ENCODE results near the gene KMT2B. TPM values are rescaled to one million over a fixed set of nuclear protein-coding genes. Genes with fewer than 3 reads are reported as not detected.

The KMT2B gene
- total and polyA plus RNA-seq, 4 donors, result 21.7 to 41.0 (median 27.5) TPM

- 94 to 97% methylated on average over 23 of the region's 23 CpGs for WGBS, 2 donors
- H3K4me1 ChIP-seq (ENCODE audit: control insufficient read depth in 5 of 5, insufficient read depth in 5 of 5, low read length in 5 of 5), result peaks cover 0 to 2% (median 0%) of the 10 kb centered on the region in 5 donors
- no peaks in the 10 kb centered on the region for H3K27me3 ChIP-seq (ENCODE audit: control insufficient read depth in 3 of 3, insufficient read depth in 3 of 3, low read length in 2 of 3)
- no peaks in the 10 kb centered on the region for H3K9me3 ChIP-seq (ENCODE audit: control insufficient read depth in 4 of 4, insufficient read depth in 3 of 4, low read length in 3 of 4)
- peaks cover 15 to 90% (median 46%) of the 10 kb centered on the region in 4 donors for H3K36me3 ChIP-seq (ENCODE audit: control insufficient read depth in 4 of 4, insufficient read depth in 4 of 4, low read length in 4 of 4)
- no peak overlapping the region for H3K9ac ChIP-seq (ENCODE audit: insufficient read depth in 1 of 2, low read length in 2 of 2)
- H3K4me3 ChIP-seq, result no peak overlapping the region
- DNase-seq (no peak), ATAC-seq (ENCODE audit: insufficient read depth, low FRiP score) (no peak)
- no peak overlapping the region for H3K27ac ChIP-seq (ENCODE audit: low read depth in 1 of 2, low read length in 1 of 2)
- no peak for TF ChIP-seq CTCF (IDR thresholded peaks at IDR 0.05; ENCODE audit: control extremely low read depth, extremely low read depth)
These were observed 7.5 kb downstream of the KMT2B start for GRCh38 chr19:35725216-35725861.

GRCh38 chr19:35727053-35727955 lies 9.5 kb downstream of the KMT2B start:
- WGBS, 2 donors, result 96 to 98% methylated on average over 25 of the region's 25 CpGs
- H3K4me3 ChIP-seq, result no peak overlapping the region
- TF ChIP-seq CTCF (IDR thresholded peaks at IDR 0.05; ENCODE audit: control extremely low read depth, extremely low read depth), result no peak
- peaks cover 15 to 96% (median 50%) of the 10 kb centered on the region in 4 donors for H3K36me3 ChIP-seq (ENCODE audit: control insufficient read depth in 4 of 4, insufficient read depth in 4 of 4, low read length in 4 of 4)
- H3K9ac ChIP-seq (ENCODE audit: insufficient read depth in 1 of 2, low read length in 2 of 2), result no peak overlapping the region
- DNase-seq (no peak), ATAC-seq (ENCODE audit: insufficient read depth, low FRiP score) (no peak)
- H3K27ac ChIP-seq (ENCODE audit: low read depth in 1 of 2, low read length in 1 of 2), result no peak overlapping the region
- H3K9me3 ChIP-seq (ENCODE audit: control insufficient read depth in 4 of 4, insufficient read depth in 3 of 4, low read length in 3 of 4), result no peaks in the 10 kb centered on the region
- no peaks in the 10 kb centered on the region for H3K27me3 ChIP-seq (ENCODE audit: control insufficient read depth in 3 of 3, insufficient read depth in 3 of 3, low read length in 2 of 3)
- H3K4me1 ChIP-seq (ENCODE audit: control insufficient read depth in 5 of 5, insufficient read depth in 5 of 5, low read length in 5 of 5), result no peaks in the 10 kb centered on the region

- Histone ChIP-seq H3K4me1 (ENCODE audit: control insufficient read depth in 5 of 5, insufficient read depth in 5 of 5, low read length in 5 of 5) (no peaks in the 10 kb centered on the region), H3K27ac (ENCODE audit: low read depth in 1 of 2, low read length in 1 of 2) (no peak overlapping the region), H3K9ac (ENCODE audit: insufficient read depth in 1 of 2, low read length in 2 of 2) (no peak overlapping the region), H3K9me3 (ENCODE audit: control insufficient read depth in 4 of 4, insufficient read depth in 3 of 4, low read length in 3 of 4) (no peaks in the 10 kb centered on the region), H3K36me3 (ENCODE audit: control insufficient read depth in 4 of 4, insufficient read depth in 4 of 4, low read length in 4 of 4) (peaks cover 15 to 95% (median 45%) of the 10 kb centered on the region in 4 donors), H3K4me3 (no peak overlapping the region), H3K27me3 (ENCODE audit: control insufficient read depth in 3 of 3, insufficient read depth in 3 of 3, low read length in 2 of 3) (no peaks in the 10 kb centered on the region)
- DNase-seq (no peak), ATAC-seq (ENCODE audit: insufficient read depth, low FRiP score) (no peak)
- 94 to 97% methylated on average over 19 of the region's 19 CpGs for WGBS, 2 donors
- TF ChIP-seq CTCF (IDR thresholded peaks at IDR 0.05; ENCODE audit: control extremely low read depth, extremely low read depth), result no peak
These were observed 10.3 kb downstream of the KMT2B start for GRCh38 chr19:35727956-35728706.
